Heart right ventricle (tissue), 16 donors: Measurements from ENCODE around the gene PPM1H. TPM values are rescaled to one million over a fixed set of nuclear protein-coding genes. Genes with fewer than 3 reads are reported as not detected.

Source experiments
- ATAC-seq, 8 donors: fragments of 200-7000 bp; cut with Tn5 transposase; one replicate each; pipeline ENCODE4 v1.9.1; 2020; ENCODE audit warnings: mild to moderate bottlenecking in 8 of 8, moderate library complexity in 8 of 8, moderate number of reproducible peaks in 1 of 8
- DNase-seq, 2 donors: peaks; one replicate each; pipeline ENCODE4 v3.0.0-alpha.2; 2020
- H3K27ac ChIP-seq, 10 donors: fragments of 200-600 bp; sonication (generic) in 2 of 10; one replicate each; pipeline versions ENCODE4 v1.5.0 to v1.8.0; 2020 to 2022; ENCODE audit warnings: mild to moderate bottlenecking in 3 of 10
- H3K27me3 ChIP-seq, 7 donors: fragments of 200-600 bp; one replicate each; pipeline ENCODE4 v1.8.0; 2021 to 2022; ENCODE audit warnings: mild to moderate bottlenecking in 2 of 7
- H3K36me3 ChIP-seq, 9 donors: fragments of 200-600 bp; sonication (generic) in 1 of 9; one replicate each; pipeline versions ENCODE4 v1.5.0 to v1.8.0; 2020 to 2022; ENCODE audit warnings: mild to moderate bottlenecking in 2 of 9
- H3K4me1 ChIP-seq, 9 donors: fragments of 200-600 bp; sonication (generic) in 1 of 9; one replicate each; pipeline versions ENCODE4 v1.5.0 to v1.8.0; 2020 to 2022; ENCODE audit warnings: mild to moderate bottlenecking in 4 of 9
- H3K4me3 ChIP-seq, 10 donors: fragments of 200-600 bp; sonication (generic) in 2 of 10; one replicate each; pipeline versions ENCODE4 v1.5.0 to v1.8.0; 2020 to 2022; ENCODE audit warnings: mild to moderate bottlenecking in 7 of 10, moderate library complexity in 2 of 10
- H3K9me3 ChIP-seq, 11 donors: fragments of 200-600 bp in 10 of 11; sonication (generic) in 2 of 11; one replicate each; pipeline versions ENCODE4 v1.5.0 to v1.8.0; 2013 to 2022; ENCODE audit warnings: mild to moderate bottlenecking in 2 of 11, control low read depth in 1 of 11, moderate library complexity in 1 of 11
- WGBS, 2 donors: extraction: QIAGEN DNeasy Blood & Tissue Kit; methylation state at CpG; one replicate each; pipeline ENCODE4 v1.1.7; 2013; ENCODE audit warnings: inconsistent platforms in 1 of 2; 5-methylcytosine and 5-hydroxymethylcytosine counted together
- intact Hi-C, 10 donors: fragments of 100-400 bp; cut with DNase I; formaldehyde crosslinking; loops; one replicate each; pipeline versions ENCODE4 v1.11.1 to v1.14.2; 2022
- polyA plus RNA-seq, 2 donors: library from polyadenylated mRNA; stranded (reverse); fragments of 200-250 nt; gene quantifications; one replicate each; pipeline ENCODE4 v1.2.3, GENCODE V29; 2013
- total RNA-seq, 10 donors: library from RNA; stranded (reverse); fragmentation: NEBNext Ultra II Directional in 3 of 10; extraction: Animal tissue kit (Norgen Biotek cat#: 25700) in 3 of 10; gene quantifications; one replicate each; pipeline versions ENCODE4 v1.2.1 to v1.2.4, GENCODE V29; 2021 to 2023
- TF ChIP-seq, protein P1 (sequence below), 9 donors: fragments of 200-600 bp; sonication (generic) in 2 of 9; IDR thresholded peaks; one replicate each; pipeline versions ENCODE4 v1.5.0 to v1.8.0; 2021 to 2022; ENCODE audit warnings: antibody characterized with exemption in 9 of 9, mild to moderate bottlenecking in 5 of 9, moderate library complexity in 1 of 9
- donor health status: Arrhythmogenic right ventricular cardiomyopathy.
- donor health status: ischemic (EF 13 %, LVEDD 7.1; RV severe dilation, severe dysfunction).
- donor health status: healthy with polysubstance abuse.
- donor health status: DM: no; HTN: yes; CAD: no.
- donor health status: DM: no; HTN: no; CAD: no.
- donor health status: ischemic (EF 25% LVEDD 6.9; RV normal size, moderate dysfunction).
- donor health status: ischemic (EF 25% LVEDD 5.7; RV mildly dilated, moderate dysfunction).
- donor health status: healthy.
- donor health status: DM: yes; HTN: yes; CAD: no.
- donor health status: Ischemic cardiomyopathy.
- donor health status: ischemic (EF 35%, LVEDD 5.7; RV mildly dilated, moderate dysfunction).
- donor health status: nonischemic (EF 11% LVEDD 7.7; RV severe dilation, severe dysfunction).
- donor health status: DM: yes; HTN: yes; CAD: no.
- donor health status: PGD.
- donor health status: ischemic (EF 29% LVEDD 5.4; RV normal size, mild dysfunction).
- donor health status: nonischemic (EF 23%, LVEDD 6.1; RV moderate dilation, normal function).

Gene PPM1H
- total and polyA plus RNA-seq, 12 donors, result 0.62 to 7.1 (median 5.3) TPM

DNA sequence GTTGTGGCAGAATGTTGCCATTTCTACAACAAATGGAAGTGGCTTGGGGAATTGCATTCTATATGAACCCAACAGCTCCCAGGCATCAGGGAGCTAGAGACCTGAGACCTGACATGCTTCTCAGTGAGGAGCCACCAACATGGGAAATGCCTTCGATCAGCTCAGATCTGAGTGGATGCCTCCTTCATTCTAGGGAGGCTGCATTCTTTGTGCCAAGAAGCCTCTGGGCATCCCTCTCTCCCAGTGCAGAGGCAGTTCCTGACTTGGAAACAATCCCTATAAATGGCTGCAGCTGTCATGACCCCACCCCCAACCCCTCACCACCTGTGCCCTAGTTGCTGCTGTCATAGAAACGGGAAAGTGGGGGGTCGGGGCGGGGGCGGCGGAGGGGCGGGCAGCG, 196.3 kb downstream of the PPM1H start:
- H3K36me3 ChIP-seq, result peaks cover 0 to 29% (median 0%) of the 10 kb centered on the region in 9 donors
- no peaks in the 10 kb centered on the region for H3K9me3 ChIP-seq
- 90 to 93% methylated on average over 8 of the region's 8 CpGs for WGBS, 2 donors
- H3K4me3 ChIP-seq, result no peak overlapping the region
- no peaks in the 10 kb centered on the region for H3K27me3 ChIP-seq
- TF ChIP-seq, protein P1, sequence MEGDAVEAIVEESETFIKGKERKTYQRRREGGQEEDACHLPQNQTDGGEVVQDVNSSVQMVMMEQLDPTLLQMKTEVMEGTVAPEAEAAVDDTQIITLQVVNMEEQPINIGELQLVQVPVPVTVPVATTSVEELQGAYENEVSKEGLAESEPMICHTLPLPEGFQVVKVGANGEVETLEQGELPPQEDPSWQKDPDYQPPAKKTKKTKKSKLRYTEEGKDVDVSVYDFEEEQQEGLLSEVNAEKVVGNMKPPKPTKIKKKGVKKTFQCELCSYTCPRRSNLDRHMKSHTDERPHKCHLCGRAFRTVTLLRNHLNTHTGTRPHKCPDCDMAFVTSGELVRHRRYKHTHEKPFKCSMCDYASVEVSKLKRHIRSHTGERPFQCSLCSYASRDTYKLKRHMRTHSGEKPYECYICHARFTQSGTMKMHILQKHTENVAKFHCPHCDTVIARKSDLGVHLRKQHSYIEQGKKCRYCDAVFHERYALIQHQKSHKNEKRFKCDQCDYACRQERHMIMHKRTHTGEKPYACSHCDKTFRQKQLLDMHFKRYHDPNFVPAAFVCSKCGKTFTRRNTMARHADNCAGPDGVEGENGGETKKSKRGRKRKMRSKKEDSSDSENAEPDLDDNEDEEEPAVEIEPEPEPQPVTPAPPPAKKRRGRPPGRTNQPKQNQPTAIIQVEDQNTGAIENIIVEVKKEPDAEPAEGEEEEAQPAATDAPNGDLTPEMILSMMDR (IDR thresholded peaks at IDR 0.05), result no peak
- no peak overlapping the region for H3K27ac ChIP-seq
- ATAC-seq (no peak), DNase-seq (no peak)
- intact Hi-C loops, result no loop called here
- peaks cover 0 to 15% (median 9%) of the 10 kb centered on the region in 9 donors for H3K4me1 ChIP-seq

DNA sequence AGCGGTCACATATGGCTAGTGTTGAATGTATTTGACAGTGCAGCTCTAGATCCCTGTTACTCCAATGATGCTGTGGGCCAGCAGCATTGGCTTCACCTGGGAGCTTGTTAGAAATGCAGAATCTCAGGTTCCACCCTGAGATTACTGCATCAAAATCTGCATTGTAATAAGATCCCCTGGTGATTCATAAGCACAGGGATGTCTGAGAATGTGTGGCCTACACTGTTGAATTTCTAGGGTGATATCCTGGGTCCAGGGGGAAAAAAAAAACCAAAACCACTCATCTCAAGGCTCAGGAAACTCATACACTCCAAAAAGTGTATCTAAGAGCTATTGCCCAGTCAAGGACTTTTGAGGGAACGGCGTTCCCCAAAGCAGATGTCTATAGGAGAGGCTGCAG, 196.8 kb downstream of the PPM1H start:
- peaks cover 0 to 16% (median 12%) of the 10 kb centered on the region in 9 donors for H3K4me1 ChIP-seq
- H3K27ac ChIP-seq, result no peak overlapping the region
- no peaks in the 10 kb centered on the region for H3K9me3 ChIP-seq
- no peaks in the 10 kb centered on the region for H3K27me3 ChIP-seq
- DNase-seq (no peak), ATAC-seq (no peak)
- no peak overlapping the region for H3K4me3 ChIP-seq
- 94 to 97% methylated on average over 3 of the region's 3 CpGs for WGBS, 2 donors
- TF ChIP-seq, protein P1 (IDR thresholded peaks at IDR 0.05), result no peak
- intact Hi-C loops, result no loop called here
- H3K36me3 ChIP-seq, result peaks cover 0 to 29% (median 0%) of the 10 kb centered on the region in 9 donors

DNA sequence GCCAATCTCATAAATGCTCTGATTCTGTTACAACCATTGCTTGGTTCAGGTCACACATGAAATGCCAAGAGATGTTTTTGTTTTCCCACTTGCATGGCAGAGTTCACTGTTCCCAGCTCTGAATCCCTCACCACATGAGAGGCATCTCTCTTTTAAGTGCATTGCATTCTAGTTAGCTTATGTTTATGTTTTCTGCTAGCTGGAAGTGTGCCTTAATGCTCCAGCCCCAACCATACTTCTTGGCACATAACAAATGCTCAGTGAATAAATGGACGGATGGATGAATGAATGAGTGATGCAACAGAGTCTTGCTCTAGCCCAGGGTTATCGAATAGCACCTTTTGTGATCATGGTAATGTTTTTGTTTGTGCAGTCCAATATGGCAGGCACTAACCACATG, 197.3 kb downstream of the PPM1H start:
- DNase-seq (no peak), ATAC-seq (no peak)
- 97 to 99% methylated on average over 2 of the region's 2 CpGs for WGBS, 2 donors
- intact Hi-C loops, result no loop called here
- no peak overlapping the region for H3K27ac ChIP-seq
- H3K4me3 ChIP-seq, result no peak overlapping the region
- TF ChIP-seq, protein P1 (IDR thresholded peaks at IDR 0.05), result no peak
- peaks cover 0 to 21% (median 15%) of the 10 kb centered on the region in 9 donors for H3K4me1 ChIP-seq
- no peaks in the 10 kb centered on the region for H3K27me3 ChIP-seq
- no peaks in the 10 kb centered on the region for H3K9me3 ChIP-seq
- peaks cover 0 to 29% (median 0%) of the 10 kb centered on the region in 9 donors for H3K36me3 ChIP-seq

DNA sequence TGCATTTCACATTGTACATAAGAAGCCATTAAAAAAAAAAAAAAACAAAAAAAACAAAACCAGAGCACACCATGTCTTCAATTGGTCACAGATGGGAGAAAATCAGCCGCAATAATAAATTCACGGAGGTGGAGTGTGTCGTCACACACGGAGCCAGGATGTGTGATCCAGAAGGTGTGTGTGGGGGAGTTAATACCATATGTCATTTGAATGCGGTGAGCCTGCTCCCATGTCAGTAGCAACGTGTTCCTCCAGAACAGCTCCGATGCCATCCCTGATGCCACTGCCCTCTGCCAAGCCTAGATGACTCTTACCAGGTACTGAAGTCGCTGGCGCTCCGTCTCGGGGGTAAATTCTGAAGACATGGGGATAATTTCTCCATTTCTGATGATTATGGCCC, 197.8 kb downstream of the PPM1H start:
- TF ChIP-seq, protein P1 (IDR thresholded peaks at IDR 0.05), result no peak
- ATAC-seq, result no peak
- intact Hi-C loops, result no loop called here

More for the DNA sequence above, 197.8 kb downstream of the PPM1H start:
- no peak for DNase-seq
- no peaks in the 10 kb centered on the region for H3K9me3 ChIP-seq
- H3K27ac ChIP-seq, result no peak overlapping the region
- H3K27me3 ChIP-seq, result no peaks in the 10 kb centered on the region
- 95 to 97% methylated on average over 11 of the region's 11 CpGs for WGBS, 2 donors
- H3K4me3 ChIP-seq, result no peak overlapping the region
- H3K36me3 ChIP-seq, result peaks cover 0 to 29% (median 0%) of the 10 kb centered on the region in 9 donors
- peaks cover 0 to 25% (median 15%) of the 10 kb centered on the region in 9 donors for H3K4me1 ChIP-seq
